NCI-H128 (cell line): ENCODE measurements around the gene TMEM52.
A peak's percentile ranks its signal among the peaks of the same experiment; 100 is the strongest.

ENCODE experiments used
- DNase-seq: peaks from one replicate; lab custom pipeline; 2025; ENCODE audit not compliant: unreplicated experiment; lab: John Stamatoyannopoulos, UW

TMEM52 gene

DNA sequence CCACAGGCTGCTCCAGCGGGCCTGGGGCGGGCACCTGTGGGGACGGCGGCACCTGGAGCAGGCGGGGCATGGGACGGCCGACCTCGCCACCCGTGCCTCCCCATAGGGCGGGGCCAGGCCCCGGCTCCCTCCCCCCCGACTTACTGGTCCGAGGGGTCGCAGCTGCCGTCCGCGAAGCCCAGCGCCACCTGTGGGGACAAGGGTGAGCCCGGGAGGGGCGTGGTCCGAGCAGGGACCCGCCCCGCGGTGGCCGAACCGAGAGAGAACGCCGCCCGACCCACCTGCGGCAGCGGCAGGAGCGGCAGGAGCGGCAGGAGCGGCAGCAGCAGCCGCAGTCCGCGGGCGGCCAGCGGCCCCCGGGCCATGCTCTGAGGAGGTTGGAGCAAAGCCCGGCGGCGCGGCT is at the start of gene TMEM52:
Gene TMEM52, minus strand, starts transcription at position 379 of the 403 bp plus-strand sequence. Its CDS starts 14 bp downstream, at position 365.
- no peak for DNase-seq

DNA sequence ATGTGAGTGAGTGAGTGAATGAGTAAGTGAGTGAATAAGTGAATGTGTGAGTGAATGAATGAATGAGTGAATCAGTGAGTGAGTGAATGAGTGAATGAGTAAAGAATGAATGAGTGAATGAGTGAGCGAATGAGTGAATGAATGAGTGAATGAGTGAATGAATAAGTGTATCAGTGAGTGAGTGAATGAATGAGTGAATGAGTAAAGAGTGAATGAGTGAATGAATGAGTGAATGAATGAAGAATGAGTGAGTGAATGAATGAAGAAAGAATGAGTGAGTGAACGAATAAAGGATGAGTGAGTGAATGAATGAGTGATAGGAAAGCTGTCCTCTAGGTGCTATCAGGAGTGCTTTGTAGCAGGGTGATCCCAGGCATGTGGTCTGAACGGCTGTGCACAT is 48.8 kb upstream of the TMEM52 start:
- DNase-seq = no peak

DNA sequence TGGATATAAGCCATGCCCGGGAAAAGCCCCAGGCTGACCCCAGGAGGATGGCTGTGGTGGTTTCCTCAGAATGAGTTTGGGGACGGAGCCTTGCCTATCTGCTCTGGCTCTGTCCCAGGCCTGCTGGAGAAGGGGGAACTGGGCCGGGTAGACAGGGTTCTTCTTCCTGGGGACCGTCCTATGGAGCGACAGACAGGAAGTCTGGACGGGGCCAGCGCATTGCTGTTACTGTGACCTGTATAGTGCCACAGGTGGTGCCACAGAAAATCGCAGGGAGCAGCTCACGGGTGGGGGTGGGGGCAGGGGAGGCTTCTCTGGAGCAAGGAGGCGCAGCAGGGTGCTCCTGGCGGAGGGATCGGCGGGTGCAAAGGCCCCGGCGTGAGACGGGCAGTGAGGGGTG is 48.1 kb upstream of the TMEM52 start:
- no peak for DNase-seq

DNA sequence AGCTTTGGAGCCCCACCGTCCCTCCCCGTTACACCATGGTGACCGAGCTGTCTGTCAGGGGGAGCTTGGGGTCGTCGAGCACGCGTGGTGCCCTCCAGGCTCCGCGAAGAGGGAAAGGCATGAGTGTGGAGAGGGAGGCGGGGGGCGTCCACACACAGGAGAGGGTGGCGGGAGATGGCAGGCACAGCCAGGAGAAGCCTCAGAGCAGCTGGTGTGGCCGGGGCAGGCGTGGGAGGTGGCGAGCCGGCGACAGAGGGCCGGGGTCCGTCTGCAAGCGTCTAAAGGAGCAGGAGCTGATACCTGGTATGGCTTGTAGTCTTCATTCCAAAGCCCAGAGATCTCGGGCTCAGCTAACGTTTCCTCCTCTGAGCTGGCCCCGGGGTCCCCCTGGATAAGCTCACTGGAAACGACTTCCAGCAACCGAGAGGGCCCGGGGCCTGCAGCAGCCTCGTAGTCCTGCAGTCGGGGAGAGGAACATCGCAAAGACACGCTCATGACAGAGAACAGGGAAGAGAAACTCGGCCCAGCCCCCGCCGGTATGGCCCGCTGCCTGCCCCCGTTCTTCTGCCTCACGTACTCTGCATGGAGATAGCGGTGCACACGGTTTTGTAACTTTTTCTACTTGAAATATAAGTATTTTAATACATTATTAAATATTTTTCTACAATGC is 47.1 kb upstream of the TMEM52 start:
- DNase-seq = no peak

DNA sequence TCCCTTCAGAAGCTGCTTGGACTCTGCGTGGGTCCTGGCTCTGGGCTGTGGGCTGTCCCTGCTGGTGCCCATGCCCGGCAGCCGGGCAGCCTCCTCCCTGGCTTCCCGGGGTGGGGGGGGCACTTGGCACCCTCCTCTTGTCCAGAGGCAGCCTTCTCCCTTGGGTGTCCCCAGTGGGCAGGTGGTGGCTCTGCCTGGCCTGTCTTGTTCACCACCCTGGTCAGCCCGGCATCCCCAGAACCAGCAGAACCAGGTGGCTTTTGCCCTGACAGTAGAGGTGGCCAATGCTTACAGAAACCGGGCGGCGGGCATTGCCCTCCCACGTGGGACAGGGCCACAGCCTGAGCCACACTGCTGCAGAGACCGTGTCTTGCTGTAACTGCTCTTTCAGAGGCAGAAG is 46.5 kb upstream of the TMEM52 start:
- DNase-seq = no peak

DNA sequence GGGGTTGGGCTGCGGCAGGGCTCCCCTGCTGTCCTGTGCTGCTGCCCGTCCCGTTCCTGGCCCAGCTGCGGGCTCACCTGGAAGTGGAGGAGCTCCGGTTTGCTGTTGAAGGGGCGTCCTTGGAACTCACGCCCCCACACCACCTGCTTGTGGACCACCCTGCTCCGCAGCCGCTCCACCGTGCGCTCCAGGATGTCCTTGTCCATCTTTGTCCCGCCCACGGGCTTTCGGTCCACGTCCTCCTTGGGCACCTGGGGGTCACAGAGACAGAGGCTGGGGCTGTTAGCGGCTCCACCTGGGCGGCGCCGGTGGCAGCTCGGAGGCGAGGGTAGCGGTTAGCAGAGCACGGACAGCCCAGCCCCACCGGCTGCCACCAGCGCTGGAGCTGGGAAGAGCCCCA is 45.7 kb upstream of the TMEM52 start:
- DNase-seq = no peak

DNA sequence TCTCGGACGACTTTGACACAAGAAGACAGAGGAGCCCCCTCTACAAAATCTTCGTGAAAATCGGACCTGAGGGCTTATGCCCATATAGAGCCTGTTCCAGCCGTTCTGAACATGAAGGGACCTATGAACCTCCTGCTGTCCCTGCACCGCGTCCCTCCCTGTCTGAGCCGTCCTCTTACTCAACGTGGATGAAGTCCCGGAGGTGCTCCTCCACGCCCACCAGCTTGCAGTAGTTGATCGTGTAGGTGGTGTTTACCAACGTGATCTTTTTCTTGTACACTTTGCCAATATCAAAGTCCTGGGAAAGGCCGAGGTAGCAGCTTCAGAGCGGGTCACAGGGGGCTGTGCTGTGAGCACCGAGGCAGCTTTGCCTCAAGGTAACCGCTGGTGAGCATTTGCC is 44.5 kb upstream of the TMEM52 start:
- DNase-seq = no peak

DNA sequence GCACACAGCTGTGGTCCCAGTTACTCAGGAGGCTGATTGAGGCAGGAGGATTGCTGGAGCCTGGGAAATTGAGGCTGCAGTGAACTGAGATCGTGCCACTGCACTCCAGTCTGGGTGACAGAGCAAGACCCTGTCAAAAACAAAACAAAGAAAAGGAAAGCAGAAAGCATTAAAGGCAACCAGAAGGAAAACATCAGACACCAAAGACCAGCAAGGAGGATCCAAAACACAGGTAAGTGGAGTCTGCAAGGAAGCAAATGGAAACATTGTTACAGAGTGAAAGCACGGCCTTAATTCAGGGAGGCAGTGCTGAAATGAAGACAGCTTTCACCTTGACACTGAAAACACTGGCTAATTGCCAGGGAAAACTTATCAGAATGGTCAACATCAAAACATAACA is 43.7 kb upstream of the TMEM52 start:
- DNase-seq = no peak

DNA sequence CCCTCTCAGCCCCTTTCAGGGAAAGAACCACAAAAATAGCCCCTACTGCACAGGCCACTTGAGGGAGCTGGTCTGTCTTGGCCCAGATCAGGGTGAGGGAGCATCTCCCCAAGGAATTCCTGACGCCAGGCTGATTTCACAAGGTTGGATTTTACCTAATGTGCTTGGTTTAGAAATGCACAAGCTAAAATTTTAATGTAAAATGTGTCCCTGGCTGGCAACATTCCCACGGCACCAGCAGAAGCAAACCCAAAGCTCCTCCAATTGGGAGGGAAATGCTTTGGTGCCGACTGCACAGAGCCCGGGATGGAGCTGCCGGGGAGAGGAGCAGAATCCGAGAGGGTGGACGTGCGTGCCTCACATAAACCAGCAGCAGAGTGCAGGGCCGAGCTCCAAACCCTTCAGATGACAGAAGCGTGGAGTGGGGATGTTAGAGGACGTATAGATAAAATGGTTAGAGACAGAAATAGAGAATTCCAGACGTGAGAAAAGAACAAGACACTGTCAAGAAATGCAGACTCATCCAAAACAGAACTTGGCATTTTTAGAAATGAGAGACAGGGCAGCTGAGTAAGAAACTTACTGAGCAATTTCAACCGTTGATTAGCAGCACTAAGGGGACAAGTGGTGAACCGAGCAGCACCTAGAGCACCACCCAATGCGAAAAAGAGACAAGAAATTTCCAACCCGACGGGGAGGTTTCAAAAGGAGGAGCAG is 41.6 kb upstream of the TMEM52 start:
- DNase-seq = no peak

DNA sequence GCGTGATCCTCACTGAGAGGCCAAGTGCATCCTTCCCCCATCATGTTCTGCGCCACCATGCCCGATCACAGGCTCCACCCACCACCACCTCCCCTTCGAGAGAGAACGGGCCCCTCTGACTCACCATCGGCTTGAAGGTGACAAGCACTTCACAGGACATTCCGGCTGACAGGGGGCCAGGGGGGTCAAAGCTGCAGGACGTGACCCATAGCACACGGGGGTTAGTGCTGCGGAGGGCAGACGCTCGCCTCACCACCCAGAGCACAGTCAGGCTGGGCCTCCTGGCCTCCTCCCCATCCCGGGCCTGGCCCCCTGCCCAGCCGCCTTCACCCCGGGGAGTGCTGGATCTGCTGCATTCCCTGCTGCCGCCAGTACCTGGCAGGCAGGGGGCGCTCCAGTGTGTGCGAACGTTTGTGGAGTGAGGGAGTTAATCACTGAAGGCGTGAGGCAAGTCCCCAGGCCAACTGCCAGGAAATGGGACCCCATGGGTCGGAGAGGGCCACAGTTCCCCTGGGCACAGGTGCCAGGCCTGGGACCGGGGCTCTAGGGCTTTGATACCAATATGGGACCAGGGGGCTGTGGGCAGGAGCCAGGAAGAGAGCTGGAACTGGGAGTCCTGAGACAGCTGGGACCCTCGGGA is 40.9 kb upstream of the TMEM52 start:
- DNase-seq = peak; percentile 63

DNA sequence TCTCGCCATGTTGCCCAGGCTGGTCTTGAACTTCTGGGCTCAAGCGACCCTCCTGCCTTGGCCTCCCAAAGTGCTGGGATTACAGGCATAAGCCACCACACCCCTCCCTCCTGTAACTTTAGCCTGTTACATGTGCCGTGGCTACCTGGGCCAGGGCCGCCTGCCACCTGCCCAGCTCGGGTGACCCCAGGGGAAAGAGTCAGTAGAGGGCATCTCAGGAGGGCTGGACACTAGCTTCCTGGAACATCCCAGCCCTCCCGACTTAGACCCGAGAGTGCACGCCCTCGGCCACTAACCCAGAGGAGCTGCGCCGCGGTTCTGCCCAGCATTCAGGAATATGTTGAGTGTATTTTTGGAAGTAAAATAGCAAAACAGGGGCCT is 40.4 kb upstream of the TMEM52 start:
- DNase-seq = no peak

DNA sequence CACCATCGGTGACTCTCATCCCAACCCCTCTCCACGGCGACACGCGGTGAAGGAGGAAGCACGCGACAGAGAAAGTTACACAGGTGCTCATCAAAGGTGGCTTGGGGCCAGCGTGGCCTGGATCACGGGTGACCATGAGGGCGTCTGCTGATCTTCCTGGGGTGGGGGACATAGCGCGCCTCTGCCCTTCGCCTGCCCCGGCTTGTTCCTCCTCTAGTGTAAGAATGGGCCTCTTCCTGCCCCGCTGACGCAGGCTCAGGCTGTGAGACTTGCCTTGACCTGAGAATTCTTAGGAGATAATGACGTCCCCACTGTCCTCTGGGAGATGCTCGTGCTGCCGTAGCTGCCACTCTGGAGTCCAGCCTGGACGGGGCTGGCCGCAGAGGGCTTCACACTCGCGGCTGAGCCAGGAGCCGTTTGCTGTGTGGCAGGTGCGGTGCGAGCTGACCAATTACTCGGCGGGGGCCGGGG is 39.0 kb upstream of the TMEM52 start:
- DNase-seq = no peak

DNA sequence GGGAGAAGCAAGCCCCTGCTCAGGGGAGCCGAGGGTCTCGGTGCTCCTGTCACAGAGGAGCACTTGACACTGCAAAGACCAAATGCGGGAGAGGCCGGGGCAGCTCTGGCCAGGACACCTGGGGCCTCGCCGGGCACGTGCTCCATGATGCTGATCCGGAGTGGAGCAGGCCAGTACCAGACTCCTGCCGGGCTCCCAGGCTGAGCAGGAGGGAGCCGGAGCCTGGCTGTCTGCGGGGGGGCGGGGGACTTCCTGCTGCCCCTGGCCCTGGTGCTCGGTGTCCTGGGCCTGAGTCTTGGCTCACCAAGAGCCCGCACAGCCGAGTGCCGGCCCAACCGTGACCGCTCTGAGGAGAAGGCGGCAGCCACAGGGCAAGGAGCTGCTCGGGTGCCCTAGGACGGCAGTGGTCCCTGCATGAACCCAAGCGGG is 38.5 kb upstream of the TMEM52 start:
- no peak for DNase-seq

DNA sequence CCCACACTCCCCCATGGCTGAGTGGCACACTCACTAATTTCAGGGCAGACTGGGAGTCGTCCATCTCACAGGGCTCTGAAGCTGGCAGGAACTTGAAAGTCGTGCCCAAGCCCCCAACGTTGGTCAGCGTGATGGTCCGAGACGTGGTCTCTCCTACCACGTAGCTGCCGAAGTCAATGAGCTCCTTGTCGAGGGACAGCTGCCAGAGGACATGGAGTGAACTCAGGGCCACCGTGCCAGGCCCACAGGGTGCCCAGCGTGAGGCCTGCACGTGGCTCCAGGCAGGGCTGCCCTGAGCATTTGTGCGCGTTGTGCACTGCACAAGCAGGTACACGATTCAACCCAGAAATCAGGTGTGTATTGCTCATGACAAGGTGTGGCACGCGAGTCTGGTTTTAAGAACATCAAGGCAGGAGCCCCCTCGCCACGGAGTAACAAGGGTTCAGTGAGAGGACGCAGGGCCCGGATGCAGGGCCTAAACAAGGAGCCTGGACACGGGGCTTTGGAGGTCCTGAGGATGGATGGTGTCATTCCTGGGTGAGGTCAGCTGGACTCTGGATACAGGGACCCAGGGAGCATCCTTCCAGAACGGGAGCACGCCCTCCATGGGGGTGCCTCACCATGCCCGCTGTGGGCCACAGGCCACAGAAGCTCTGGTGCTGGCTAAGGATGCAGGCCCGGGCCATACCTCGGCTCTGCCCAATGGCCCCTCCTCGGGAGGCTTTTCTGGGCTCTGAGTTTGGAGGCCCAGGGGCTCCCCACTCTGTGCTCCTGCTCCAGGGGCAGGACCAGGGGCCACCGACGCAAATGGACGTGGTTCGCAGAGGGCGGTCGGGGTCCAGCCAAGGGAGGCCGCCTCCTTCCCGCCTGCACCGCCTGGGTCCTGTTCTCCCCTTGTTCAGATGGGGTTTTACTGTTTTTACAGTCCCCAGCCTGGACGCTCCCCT is 37.8 kb upstream of the TMEM52 start:
- DNase-seq = no peak

DNA sequence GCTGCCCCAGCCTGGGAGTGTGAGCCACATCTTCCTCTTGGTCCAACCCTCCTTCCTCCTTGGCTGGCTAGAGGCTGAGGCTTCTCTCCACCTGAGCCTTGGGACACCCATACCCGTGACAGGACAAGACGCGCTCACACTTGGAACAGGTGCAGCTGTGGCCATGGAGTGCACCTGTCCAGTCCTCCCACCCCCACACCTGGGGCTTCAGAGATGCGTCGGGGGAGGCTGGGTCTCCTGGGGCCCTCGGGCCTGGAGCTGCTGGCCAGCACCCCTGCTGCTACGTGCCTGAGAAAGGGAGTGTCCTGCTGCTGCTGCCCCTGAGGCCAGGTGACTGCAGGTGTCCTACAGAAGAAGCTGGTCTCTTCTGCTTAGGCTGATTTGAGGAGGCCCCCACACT is 37.0 kb upstream of the TMEM52 start:
- no peak for DNase-seq

DNA sequence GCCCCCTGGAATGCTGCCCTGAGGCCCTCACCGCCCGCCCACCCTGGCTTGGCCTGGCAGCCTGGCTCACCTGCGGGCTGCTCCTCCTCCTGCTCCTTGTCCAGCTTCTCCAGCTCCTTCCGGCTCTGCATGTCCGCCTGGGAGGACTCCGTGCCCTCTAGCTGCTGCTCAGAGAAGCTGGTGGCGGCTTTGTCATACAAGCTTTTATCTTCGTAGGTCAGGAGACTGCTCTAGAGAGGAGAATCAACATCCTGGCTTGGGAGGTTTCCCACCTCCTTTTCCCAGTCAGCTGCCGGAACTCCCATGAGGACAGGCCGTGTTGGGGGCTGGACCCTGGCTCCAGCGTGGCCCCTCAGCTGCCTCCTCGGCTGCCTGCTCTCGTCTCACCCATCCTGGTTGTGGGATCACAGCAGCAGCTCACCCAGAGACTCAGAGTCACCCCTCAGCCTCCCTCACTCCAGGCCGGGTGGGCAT is 36.6 kb upstream of the TMEM52 start:
- no peak for DNase-seq

DNA sequence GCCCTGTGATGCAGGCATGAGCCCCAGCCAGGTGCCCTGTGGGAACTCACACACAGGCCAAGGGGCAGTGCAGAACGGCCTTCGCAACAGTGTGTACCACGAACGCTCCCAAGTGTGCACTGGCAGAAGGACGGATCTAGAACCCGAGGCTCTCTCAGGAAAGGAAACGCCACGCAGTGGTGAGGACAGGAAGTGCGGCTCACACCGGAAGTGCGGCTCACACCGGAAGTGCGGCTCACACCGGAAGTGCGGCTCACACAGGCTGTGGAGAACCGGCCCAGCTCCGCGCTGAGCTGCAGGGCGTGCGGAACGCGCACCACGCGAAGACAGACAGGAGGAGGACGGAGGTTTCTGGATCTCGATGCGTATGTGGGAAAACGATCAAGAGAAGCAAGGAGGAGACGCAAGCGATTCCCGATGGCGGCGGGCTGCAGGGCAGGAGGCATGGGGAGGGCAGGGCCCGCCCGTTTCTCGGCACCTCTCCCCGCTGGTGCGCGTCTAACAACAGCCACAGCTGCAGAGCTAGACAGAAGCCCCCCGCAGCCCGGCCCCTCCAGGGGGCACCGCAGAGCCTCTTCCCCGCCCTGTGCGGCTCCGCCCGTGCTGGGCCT is 35.9 kb upstream of the TMEM52 start:
- DNase-seq = no peak

DNA sequence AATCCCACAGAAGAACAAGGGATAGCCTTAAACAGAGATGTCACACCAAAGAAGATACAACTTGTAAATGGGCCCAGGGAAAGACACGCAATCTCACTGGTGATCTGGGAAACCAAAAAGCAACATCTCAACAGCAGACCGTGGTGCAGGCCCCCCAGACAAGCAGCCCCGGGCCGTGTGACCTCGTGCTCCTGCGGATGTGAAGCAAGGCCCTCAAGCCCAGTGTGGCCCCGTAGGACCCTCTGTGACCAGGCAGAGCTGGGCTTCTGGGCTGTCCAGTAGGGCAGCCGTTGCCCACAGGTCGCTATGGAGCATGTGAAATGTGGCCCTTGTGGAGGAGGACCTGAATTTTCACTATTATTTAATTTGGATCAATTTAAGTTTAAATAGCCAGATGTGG is 34.9 kb upstream of the TMEM52 start:
- no peak for DNase-seq

DNA sequence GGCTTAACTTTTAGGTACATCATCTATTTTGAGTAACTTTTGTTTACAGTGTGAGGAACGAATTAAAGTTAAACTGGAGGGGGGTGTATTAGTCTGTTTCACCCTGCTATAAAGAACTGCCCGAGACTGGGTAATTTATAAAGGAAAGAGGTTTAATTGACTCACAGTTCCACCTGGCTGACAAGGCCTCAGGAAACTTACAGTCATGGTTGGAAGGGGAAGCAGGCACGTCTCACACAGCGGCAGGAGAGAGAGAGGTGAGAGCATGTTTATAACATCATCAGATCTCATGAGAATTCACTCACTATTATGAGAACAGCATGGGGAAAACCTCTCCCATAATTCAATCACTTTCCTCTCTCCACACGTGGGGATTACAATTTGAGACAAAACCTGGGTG is 31.9 kb upstream of the TMEM52 start:
- no peak for DNase-seq

DNA sequence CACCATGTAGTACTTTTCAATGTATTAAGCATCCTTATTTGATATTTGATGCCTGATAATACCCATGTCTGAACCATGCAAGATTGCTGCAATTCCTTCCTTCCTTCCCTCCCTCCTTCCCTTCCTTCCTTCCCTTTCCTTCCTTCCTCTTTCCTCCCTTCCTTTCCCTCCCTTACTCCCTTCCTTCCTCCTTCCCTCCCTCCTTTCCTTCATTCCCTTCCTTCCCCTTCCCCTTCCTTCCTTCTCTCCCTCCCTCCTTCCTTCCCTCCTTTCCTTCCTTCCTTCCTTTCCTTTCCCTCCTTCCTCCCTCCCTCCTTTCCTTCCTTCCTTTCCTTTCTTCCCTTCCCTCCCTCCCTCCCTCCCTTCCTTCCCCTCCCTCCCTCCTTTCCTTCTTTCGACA is 29.7 kb upstream of the TMEM52 start:
- DNase-seq = no peak

DNA sequence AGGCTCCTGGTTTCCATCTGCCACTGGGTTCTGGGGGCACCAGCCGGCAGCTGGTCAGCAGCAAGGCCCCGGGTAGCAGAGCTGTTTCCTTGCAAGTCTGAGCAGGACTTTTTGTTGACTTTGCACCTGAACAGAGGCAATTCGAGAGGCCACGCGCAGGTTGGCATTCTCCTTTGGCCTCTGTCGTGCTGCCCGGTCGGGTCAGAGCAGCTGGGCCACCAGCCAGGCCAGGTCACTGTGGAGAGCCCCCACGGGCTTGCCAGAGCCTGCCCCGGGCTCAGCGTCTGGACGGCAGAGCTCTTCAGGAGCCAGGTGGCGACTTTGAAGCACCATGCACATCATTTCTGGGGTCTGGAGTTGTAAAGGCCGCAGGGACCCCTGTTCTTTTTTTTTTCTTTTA is 28.4 kb upstream of the TMEM52 start:
- no peak for DNase-seq
